ENCODE measurements around the gene IRX1.

The IRX1 gene

GRCh38 chr5:3596261-3596825, 711 bp downstream of the IRX1 start:
- ChIA-PET POLR2A (ENCODE audit: low non-redundant PET) (no interaction called here), CTCF (no interaction called here)
- no peak for DNase-seq (ENCODE audit: low spot score)
- TF ChIP-seq, protein P1, sequence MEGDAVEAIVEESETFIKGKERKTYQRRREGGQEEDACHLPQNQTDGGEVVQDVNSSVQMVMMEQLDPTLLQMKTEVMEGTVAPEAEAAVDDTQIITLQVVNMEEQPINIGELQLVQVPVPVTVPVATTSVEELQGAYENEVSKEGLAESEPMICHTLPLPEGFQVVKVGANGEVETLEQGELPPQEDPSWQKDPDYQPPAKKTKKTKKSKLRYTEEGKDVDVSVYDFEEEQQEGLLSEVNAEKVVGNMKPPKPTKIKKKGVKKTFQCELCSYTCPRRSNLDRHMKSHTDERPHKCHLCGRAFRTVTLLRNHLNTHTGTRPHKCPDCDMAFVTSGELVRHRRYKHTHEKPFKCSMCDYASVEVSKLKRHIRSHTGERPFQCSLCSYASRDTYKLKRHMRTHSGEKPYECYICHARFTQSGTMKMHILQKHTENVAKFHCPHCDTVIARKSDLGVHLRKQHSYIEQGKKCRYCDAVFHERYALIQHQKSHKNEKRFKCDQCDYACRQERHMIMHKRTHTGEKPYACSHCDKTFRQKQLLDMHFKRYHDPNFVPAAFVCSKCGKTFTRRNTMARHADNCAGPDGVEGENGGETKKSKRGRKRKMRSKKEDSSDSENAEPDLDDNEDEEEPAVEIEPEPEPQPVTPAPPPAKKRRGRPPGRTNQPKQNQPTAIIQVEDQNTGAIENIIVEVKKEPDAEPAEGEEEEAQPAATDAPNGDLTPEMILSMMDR (conservative IDR thresholded peaks at IDR 0.05; ENCODE audit: low read depth), result no peak
- H3K27ac ChIP-seq, result no peak overlapping the region

DNA sequence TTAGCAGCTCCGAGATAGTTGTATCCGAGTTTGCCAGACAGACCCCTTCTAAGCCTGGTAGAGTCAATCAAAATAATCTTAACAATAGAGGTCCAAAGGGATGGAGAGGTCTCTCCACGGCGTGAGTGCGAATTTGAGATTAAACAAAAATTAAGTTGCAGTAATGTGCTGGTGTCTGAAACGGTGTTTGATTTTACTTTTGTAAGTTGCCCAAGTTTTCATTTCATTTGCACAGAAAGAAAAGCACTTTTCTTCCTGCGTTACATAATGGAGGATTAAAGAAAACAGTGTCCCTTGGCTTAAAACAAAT, 1.2 kb downstream of the IRX1 start:
- no peak for DNase-seq (ENCODE audit: low spot score)
- ChIA-PET POLR2A (ENCODE audit: low non-redundant PET) (no interaction called here), CTCF (no interaction called here)
- no peak overlapping the region for H3K27ac ChIP-seq
- TF ChIP-seq, protein P1 (conservative IDR thresholded peaks at IDR 0.05; ENCODE audit: low read depth), result no peak

DNA sequence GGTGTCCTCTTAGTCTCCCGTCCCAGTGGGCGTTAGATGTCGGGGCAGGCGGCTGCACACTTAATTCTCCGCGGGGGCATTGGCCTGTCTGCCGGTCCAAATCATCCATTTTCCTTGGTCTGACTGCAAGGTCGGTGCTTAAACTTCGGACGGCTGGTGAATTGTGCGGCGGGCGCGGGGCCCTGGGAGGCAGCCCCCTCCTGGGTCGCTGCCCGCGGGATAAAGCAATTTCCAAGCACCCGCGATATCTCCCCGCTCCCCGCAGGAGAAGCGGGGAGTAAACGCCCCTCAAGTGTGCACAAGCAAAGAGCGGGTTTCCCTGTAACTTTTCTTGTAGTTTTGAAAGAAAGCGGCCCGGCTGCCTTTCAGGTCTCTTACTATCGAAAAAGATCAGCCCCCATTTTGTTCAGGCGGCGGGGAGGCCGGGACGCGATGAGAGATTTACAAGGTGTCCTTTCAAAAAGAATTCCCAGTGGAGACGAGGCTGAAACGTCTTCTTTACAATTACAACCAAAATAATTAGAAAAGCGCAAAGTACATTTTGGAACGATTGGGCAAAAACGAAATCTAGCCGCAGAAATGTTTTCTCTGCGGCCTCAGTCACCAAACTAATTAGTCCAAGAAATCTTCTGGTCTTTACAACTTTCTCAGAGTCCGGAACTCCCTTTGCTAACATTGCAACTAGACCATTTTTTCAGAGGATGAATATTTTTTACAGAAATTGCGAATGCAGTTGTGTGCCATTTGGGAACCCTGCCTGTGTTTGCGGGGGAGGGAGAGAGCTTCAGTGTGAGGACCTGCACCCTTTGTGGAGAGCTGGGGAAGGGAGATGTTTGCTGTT, 1.8 kb downstream of the IRX1 start:
- ChIA-PET CTCF (no interaction called here), POLR2A (ENCODE audit: low non-redundant PET) (no interaction called here)
- no peak overlapping the region for H3K27ac ChIP-seq
- DNase-seq (ENCODE audit: low spot score), result no peak
- TF ChIP-seq, protein P1 (conservative IDR thresholded peaks at IDR 0.05; ENCODE audit: low read depth), result no peak

DNA sequence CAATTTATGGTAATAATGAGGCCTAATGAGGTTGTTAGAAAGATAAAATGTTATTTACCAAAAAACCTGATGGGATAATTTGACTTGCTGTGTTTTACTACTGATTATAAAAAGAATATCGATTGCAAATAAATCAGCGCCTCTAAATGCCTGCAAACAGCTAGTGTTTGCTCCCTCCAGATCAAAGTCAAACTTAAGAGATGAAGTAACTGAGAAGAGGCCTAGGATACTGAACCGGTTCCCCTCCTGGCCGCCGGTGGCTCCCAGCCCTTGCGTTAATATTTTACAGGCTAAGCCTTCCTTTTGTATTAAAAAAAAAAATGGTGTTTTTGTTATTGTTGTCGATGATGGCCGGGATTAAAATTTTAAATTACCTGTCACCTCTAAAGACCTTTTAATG, 2.6 kb downstream of the IRX1 start:
- no peak overlapping the region for H3K27ac ChIP-seq
- no peak for DNase-seq (ENCODE audit: low spot score)
- CTCF ChIA-PET, result interaction anchor here (0.6 kb wide), 1 partner anchor 478 kb away, joined by 4 read pairs; no protein-coding TSS in a partner anchor
- POLR2A ChIA-PET (ENCODE audit: low non-redundant PET), result no interaction called here
- TF ChIP-seq, protein P1 (conservative IDR thresholded peaks at IDR 0.05; ENCODE audit: low read depth), result no peak

GRCh38 chr5:3598769-3599211, 3.2 kb downstream of the IRX1 start:
- CTCF ChIA-PET, result interaction anchor here (0.6 kb wide), 2 partner anchors 12 to 478 kb away, joined by 3 to 4 read pairs; no protein-coding TSS in a partner anchor
- TF ChIP-seq, protein P1 (conservative IDR thresholded peaks at IDR 0.05; ENCODE audit: low read depth), result no peak
- DNase-seq (ENCODE audit: low spot score), result no peak
- no peak overlapping the region for H3K27ac ChIP-seq
- POLR2A ChIA-PET (ENCODE audit: low non-redundant PET), result no interaction called here

GRCh38 chr5:3599226-3600105, 3.8 kb downstream of the IRX1 start:
- no peak for DNase-seq (ENCODE audit: low spot score)
- H3K27ac ChIP-seq, result no peak overlapping the region
- CTCF ChIA-PET, result interaction anchor here (0.6 to 0.7 kb wide), 3 partner anchors 13 to 296 kb away, joined by 3 to 4 read pairs (median 3); no protein-coding TSS in a partner anchor
- POLR2A ChIA-PET (ENCODE audit: low non-redundant PET), result no interaction called here
- TF ChIP-seq, protein P1 (conservative IDR thresholded peaks at IDR 0.05; ENCODE audit: low read depth), result no peak

Data from RWPE1 (cell line).